ENCODE results near the gene MGA. TPM values are rescaled to one million over a fixed set of nuclear protein-coding genes. Genes with fewer than 3 reads are reported as not detected.

MGA gene
- total RNA-seq, 1 donor from 2014 or later = 71.4 TPM

- no peak for TF ChIP-seq CTCF (IDR thresholded peaks at IDR 0.05; ENCODE audit: unreplicated experiment)
- H3K27me3 Mint-ChIP-seq (ENCODE audit: low read depth) = no peaks in the 10 kb centered on the region
- H3K9me3 Mint-ChIP-seq = no peaks in the 10 kb centered on the region
- peak overlapping the region; percentile 97 for H3K27ac Mint-ChIP-seq
- peak overlapping the region; percentile 85 for H3K4me3 Mint-ChIP-seq
- peaks cover 54% of the 10 kb centered on the region for H3K4me1 Mint-ChIP-seq
- H3K36me3 Mint-ChIP-seq = peaks cover 4% of the 10 kb centered on the region
- DNase-seq (ENCODE audit: low spot score in 2 of 2, unreplicated experiment in 2 of 2) = no peak
These were observed 114.7 kb downstream of the MGA start for GRCh38 chr15:41774882-41775417.

- Mint-ChIP-seq H3K27ac (peak overlapping the region; percentile 97), H3K4me3 (peak overlapping the region; percentile 85), H3K9me3 (no peaks in the 10 kb centered on the region), H3K4me1 (peaks cover 61% of the 10 kb centered on the region), H3K36me3 (no peaks in the 10 kb centered on the region), H3K27me3 (ENCODE audit: low read depth) (no peaks in the 10 kb centered on the region)
- no peak for TF ChIP-seq CTCF (IDR thresholded peaks at IDR 0.05; ENCODE audit: unreplicated experiment)
- no peak for DNase-seq (ENCODE audit: low spot score in 2 of 2, unreplicated experiment in 2 of 2)
These were observed 115.4 kb downstream of the MGA start for GRCh38 chr15:41775651-41776050.

GRCh38 chr15:41777421-41777973, 117.3 kb downstream of the MGA start:
- TF ChIP-seq CTCF (IDR thresholded peaks at IDR 0.05; ENCODE audit: unreplicated experiment) = no peak
- no peaks in the 10 kb centered on the region for H3K27me3 Mint-ChIP-seq (ENCODE audit: low read depth)
- H3K4me3 Mint-ChIP-seq = no peak overlapping the region
- DNase-seq (ENCODE audit: low spot score in 2 of 2, unreplicated experiment in 2 of 2) = no peak
- H3K36me3 Mint-ChIP-seq = no peaks in the 10 kb centered on the region
- no peak overlapping the region for H3K27ac Mint-ChIP-seq
- H3K9me3 Mint-ChIP-seq = no peaks in the 10 kb centered on the region
- peaks cover 68% of the 10 kb centered on the region for H3K4me1 Mint-ChIP-seq

GRCh38 chr15:41778521-41778920, 118.3 kb downstream of the MGA start:
- H3K36me3 Mint-ChIP-seq = no peaks in the 10 kb centered on the region
- H3K27ac Mint-ChIP-seq = peak overlapping the region; percentile 43
- no peak for DNase-seq (ENCODE audit: low spot score in 2 of 2, unreplicated experiment in 2 of 2)
- no peaks in the 10 kb centered on the region for H3K9me3 Mint-ChIP-seq
- TF ChIP-seq CTCF (IDR thresholded peaks at IDR 0.05; ENCODE audit: unreplicated experiment) = no peak
- H3K4me3 Mint-ChIP-seq = no peak overlapping the region
- peaks cover 58% of the 10 kb centered on the region for H3K4me1 Mint-ChIP-seq
- no peaks in the 10 kb centered on the region for H3K27me3 Mint-ChIP-seq (ENCODE audit: low read depth)

DNA sequence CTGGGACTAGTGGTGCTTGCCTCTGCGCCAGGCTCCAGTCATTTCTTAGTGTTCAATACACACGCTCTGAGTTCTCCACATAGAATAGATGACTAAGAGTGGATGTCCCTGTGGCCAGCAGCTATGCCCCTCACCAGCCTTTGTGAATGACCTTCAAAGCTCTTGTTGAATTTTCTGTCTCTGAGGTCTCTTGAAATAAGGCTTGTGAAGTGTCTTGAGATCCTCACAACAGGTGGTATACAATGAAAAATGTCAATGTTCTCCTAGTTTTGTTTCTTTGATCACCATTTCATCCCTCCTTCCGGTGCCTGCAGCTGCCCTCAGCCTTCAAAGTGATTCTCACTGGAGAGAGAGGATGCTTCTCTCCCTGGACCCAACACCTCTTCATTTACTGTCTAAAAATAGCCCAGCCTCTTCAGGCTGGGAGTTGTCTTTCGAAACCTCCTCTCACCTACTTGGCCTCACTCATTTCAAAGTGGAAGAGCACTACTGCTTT, 119.5 kb downstream of the MGA start:
- no peaks in the 10 kb centered on the region for H3K36me3 Mint-ChIP-seq
- H3K9me3 Mint-ChIP-seq = no peaks in the 10 kb centered on the region
- H3K27ac Mint-ChIP-seq = peak overlapping the region; percentile 44
- DNase-seq (ENCODE audit: low spot score in 2 of 2, unreplicated experiment in 2 of 2) = no peak
- no peak for TF ChIP-seq CTCF (IDR thresholded peaks at IDR 0.05; ENCODE audit: unreplicated experiment)
- H3K27me3 Mint-ChIP-seq (ENCODE audit: low read depth) = no peaks in the 10 kb centered on the region
- peaks cover 54% of the 10 kb centered on the region for H3K4me1 Mint-ChIP-seq
- H3K4me3 Mint-ChIP-seq = no peak overlapping the region

Measured in mesothelial cell of epicardium (in vitro differentiated cells).